GM18502 (cell line): ENCODE data around the gene ANKRD33B.

ENCODE experiments used
- ATAC-seq: cut with Tn5 transposase; IDR thresholded peaks from one replicate; pipeline ENCODE4 v1.9.1; 2021; ENCODE audit warnings: mild to moderate bottlenecking; ENCODE audit not compliant: unreplicated experiment, poor library complexity

Gene ANKRD33B

DNA sequence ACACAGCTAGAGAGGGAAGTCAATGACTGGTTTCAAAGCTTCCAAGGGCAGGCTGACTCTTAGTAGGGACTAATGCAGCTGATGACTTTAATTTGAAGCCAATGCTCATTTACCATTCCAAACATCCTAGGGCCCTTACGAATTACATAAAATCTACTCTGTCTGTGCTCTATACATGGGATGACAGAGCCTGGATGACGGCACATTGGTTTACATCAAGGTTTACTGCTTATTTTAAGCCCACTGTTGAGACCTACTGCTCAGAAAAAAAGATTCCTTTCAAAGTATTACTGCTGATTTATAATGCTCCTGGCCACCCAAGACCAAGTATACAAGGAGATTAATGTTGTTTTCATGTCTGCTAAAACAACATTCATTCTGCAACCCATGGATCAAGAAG, 123.0 kb downstream of the ANKRD33B start:
- ATAC-seq = no peak

DNA sequence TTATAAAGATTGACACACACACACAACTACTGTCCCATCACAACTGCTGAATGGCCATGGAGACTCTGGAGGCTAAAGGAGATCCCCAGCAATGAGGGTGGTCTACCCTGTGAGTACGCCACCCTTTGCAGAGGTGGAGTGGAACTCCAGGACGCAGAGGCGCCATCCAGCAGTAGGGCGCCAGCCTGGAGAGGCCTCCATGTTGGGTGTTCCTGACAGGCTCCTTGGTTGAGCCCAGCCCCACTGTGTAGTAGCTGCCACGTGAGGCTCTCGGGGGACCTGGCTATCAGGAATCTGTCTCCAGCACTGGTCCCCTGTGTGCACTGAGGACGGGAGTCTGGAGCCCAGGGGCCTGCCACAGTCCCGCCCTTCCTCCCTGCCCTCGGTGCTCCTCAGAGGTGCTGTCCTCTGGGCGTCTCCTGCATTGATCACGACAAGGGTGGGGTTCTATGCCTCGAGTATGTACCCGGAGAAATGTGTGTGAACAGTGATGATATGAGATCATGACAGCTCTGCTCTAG, 124.8 kb downstream of the ANKRD33B start:
- ATAC-seq = no peak

DNA sequence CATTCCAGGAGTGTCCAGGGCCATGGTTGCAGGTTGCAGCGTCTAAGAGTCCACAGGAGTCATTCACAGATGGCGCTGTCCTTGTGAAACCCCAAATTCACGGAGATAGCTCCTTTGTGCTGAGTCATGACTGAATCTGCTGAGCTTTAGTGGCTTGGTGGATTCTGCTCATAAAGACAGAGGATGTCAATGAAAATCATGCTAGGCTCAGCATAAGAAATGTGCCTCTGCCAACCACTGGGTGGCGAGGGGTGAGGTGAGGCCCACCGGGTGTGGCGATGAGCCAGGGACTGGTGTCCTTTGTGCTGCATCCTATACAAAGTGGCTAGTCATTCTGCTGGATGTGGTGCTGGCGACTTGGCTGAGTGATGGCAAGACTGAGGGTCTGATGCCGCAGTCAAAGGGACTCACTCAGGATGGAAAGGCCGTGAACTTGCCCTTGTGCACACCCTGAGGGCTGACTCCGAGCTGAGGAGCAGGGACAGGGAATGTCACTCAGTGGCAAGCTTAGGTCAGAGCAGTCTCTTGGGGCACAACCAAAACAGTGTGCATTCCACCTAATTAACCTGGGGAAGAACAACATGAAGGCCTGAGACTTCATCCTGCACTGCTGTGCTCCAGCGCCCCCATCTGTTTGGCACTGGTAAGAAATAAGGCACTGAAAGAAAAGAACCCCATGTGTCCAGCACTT, 125.7 kb downstream of the ANKRD33B start:
- ATAC-seq = no peak

DNA sequence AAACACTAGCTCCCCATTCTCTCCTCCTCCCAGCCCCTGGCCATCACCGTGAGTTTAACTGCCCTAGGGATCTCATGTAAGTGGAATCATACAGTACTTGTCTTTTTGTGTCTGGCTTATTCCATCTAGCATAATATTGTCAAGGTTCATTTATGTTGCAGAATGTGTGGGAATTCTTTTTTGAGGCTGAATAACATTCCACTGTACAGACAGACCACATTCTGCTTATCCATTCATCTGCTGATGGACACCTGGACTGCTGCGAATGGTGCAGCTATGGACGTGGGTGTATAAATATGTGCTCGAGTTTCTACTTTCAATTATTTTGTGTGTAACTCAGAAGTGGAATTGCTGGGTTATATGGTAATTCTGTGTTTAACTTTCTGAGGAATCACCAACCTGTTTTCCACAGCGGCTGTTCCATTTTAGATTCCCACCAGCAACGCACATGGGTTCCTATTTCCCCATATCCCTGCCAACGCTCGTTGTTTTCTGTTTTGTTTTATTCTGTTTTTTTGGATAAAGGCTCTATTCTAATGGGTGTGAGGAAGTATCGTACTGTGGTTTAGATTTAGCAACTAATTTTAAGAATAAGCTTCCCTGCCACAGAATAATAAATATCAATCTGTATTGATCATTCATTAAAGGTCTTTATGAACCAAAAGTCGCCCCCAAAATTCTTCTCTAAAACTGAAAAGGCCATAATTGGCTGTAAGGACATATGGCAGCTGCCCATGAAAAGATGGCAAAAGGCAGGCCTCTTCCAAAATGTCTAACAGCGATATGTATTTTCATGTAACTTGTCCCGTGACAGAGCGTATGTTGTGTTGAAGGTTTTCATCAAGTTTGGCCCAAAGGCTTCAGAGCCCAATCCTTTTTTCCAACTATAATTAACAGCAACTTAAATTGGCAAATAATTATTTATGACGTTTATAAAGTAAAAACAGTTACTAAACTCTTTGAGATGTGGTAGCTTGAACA, 126.9 kb downstream of the ANKRD33B start:
- ATAC-seq = no peak

DNA sequence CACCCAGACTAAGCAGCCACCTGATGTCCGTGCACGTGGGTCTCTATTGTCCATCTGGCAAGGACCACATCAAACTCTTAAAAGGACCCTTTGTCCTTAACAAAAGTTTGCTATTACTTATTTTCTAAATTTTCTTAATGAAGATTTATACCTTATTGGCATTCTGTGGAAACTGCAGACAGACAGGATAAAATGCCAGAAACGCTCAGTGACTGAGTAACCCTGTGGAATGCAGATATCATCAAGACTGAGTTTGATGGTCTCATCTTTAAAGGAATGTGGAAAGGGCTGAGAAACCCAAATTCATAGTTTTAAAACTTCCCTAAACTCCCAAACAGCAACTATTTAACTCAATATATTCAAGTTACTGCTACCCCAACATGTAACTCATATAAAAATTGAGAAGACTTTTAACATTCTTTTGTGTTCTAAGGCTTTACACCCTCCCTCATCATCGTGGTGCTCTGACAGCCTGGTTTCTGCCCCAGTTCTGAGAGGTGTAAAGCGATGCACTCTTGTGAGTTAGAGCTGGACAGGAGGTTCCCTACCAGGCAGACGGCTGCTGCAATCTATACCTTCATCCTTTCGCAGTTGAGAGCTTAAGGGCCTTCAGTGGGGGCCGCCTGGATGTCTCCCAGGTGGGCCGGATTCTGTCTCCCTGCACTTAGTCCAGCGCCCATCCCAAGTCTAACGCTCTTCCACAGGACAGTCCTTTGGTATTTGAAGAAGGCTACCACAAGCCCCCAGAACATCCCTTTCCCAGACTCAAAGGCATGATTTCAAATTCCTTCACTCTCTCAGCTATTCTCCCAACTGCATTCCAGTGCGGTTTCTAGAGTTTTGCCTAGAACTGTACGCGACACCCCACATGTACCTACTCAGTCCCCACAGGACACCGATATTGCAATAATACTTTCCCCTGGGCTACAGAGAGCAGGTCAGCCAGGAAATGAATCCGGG, 128.2 kb downstream of the ANKRD33B start:
- ATAC-seq = no peak

DNA sequence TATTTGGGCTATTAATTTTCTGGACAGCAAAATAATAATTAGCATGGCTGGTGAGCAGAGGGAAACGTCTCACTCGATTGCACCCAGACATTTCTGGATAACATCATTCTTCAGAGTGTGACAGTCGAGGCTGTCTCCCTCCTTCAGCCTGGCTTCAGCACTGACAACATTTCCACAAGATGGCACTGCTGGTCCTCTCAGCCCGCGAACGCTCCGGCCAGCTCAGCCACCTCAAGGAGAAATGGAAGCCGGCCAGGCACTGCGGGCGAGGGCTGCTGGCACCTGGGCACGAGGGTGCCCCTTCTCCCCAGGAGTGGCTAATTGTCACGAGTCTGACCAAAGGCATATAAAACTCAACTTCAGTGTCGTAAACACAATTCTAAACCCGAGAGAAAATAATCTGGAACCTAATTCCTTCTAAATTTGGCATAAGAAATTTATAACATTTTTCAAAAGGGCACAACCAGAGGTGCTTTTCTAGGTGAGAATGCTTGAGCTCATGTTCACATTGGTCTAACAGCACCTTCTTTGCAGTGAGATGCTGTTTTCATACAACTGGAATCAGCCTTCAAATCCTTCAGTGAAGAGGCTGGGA, 131.3 kb downstream of the ANKRD33B start:
- peak; percentile 52 for ATAC-seq

DNA sequence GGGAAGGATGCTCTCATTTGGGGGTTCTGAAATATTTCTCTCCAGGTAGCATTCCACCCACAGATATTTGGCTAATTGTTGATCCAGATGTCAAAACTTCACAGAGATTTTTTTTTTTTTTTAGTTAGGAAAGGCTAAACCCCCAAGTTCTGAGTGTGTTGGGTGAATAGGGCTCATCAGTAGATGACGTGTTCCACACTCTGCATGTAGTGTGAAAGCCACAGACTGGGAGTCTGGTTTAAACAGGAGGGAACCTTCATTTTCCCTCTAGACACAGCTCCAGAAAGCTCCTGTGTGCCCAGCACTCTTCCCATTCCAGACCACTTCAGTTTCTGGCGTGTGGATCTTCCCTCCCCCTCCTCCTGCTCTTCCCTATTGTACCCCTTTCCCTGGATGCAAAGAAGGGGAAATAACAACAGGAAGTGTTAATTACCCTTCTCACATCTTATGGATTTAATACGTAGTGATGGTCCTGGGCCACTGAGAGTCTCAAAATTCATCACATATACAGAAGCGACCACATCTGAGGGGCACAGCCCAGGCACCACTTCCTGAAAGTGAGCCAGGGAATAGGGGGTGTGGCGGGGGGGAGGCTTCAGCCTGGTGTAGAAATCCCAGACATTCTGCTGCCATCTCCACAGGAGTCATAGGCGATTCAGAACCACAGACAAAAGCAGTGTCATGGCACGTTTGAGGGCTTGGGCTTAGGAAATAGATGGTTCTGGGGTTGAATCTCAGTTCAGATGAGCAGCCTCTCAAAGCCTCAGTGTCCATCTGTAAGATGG, 132.1 kb downstream of the ANKRD33B start:
- ATAC-seq = no peak

DNA sequence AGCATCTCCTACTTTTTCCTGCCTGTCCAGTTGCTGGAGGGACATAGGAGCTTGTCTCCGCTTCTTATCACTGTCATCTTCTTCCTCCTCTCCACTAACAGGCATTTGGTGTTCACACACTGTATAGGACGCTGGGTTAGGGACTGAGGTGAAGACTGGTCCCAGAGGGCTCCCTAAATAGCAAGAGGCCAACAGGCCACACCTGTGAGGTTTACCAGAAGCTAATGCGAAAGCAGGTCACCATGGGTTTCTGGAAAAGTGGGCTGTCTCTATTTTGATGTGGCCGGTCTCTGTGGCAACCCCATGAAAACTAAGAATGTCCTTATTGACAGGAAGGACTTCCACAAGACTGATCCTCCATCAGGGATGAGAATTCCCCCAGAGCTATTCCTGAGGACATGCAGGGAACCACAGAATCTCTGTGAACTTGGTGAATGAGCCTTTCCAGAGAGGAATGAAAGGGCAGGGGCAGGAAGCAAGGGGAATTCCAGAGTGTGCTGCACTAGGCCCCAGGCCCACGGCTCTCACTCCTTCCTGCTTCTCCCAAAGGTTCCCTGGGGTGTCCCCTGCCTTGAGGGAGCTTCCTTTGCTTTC, 135.5 kb downstream of the ANKRD33B start:
- peak; percentile 42 for ATAC-seq

DNA sequence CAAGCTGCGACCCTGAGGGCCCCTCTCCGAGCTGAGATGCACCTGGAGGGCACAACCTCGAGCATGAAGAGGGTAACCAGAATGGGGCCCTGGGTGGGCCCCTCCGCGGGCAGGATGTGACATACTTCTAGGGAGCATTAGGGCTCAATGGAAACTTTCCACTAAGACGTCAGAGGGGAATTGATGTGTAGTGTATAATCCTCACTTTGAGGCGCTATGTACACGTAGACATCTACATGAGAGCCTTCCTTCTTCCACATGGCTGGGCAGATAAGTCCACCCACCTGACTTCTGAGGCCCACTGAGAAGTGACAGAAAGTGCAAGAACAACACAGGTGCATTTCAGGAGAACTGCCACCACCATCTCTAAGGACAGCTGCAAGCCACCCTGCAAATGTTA, 136.1 kb downstream of the ANKRD33B start:
- ATAC-seq = peak; percentile 68

DNA sequence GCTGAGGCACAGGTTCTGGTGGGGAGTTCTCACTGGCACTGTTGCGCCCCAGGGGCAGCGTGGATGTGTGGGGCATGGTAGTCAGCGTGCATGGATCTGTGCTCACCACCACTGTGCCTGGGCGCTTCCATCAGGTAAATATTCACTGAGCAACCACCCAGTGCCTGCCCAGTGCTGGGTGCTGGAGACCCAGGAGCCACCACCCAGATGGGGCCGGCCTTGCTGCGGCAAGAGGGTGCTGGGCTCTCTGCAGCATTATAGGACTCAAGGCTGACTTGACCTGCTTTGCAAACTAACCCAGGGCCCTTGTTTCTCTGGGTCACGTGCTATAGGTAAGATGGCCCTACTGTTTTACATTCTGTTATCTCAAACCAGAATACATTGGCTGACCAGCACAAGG, 136.6 kb downstream of the ANKRD33B start:
- no peak for ATAC-seq

DNA sequence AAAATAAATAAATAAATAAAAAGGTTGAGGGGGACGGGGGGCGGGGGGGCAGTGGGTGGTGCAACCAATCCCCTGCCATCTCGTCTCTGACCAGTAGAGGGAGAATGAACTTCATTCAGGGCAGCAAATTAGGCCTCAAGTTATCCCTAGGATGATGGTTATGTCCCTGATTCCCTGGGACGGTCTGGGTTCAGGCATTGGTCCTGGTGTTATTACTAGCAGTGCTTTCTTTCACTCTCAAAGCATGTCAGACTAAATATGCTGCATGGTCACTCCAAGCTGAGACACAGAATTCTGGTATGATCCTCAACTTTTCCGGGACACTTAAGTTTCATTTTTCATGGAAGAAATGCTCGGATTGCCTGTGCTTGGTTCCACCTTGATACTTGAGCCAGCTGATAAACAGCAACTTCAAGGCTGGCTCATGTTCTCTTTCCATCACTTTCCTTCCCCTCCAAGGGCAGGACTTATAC, 137.7 kb downstream of the ANKRD33B start:
- no peak for ATAC-seq

DNA sequence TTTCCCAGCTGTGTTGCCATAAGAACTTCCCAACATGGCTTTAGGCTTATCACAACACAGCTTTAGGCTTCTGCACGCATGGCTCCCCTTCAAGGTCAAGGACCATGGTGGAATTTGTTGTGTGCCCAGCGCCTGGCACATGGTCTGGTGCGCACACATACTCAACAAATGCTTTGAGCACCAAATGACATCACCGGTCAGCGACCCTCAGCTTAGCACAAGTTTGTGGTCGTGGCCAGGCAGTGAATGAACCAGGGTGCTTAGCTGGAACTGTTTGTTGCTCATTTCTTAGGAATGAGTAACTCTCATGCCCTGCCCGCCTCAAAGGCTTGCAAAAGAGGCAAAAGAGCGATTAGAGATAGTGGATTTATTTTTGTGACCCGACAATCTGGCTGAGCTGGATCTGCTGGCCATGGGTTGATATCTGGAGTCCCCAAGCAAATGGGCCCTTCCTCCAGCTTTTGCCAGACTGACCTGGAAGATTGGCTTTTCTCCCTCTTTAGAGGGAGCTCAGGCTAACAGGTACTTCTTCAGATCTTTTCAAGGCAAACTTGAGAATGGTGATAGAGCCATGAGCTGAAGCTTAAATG, 138.3 kb downstream of the ANKRD33B start:
- ATAC-seq = no peak

DNA sequence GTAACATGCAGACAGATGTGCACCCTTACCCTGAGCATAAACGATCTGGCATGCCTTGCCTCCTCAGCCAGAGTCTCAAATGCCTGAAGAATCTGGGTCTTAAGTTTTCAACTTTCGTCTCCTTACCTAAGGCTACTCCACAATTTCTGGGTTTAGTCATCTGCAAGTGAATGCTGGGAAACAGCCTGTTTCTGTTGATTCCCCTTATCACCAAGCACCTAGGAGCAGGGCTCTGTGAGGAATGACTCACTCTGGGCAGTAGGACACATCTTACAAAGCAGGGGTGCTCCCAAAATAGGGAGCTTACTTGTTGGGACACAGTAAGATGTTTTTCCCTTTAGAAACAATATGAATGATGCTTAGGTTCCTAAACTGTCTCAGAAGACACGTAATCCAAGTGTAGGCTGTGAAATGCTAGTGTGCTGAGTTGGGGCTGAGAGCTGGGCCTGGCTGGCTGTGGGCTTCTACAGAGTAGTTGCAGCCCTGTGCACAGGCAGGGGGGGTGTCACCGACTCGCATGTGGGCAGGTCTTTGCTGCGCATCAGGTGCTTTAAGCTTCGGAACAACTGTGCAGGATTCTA, 139.1 kb downstream of the ANKRD33B start:
- ATAC-seq = no peak

DNA sequence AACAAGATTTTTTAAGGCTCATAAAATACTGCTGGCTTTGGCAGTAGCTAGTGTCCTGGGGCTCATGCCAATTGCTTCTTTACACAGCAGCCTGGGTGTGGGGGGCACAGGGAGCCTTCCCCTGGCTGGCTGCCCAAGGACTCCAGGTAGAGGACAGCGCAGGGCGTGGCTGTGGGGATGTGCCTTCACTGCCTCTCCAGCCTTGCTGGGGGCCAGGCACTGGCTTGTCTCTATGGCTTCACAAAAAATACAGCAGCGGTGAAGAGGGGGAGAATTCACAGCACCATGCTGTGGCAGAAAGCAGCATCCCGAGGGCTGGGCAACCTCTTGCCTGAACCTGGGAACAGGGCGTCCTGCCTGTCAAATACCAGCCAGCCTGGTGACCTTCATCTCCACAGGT, 139.8 kb downstream of the ANKRD33B start:
- no peak for ATAC-seq

DNA sequence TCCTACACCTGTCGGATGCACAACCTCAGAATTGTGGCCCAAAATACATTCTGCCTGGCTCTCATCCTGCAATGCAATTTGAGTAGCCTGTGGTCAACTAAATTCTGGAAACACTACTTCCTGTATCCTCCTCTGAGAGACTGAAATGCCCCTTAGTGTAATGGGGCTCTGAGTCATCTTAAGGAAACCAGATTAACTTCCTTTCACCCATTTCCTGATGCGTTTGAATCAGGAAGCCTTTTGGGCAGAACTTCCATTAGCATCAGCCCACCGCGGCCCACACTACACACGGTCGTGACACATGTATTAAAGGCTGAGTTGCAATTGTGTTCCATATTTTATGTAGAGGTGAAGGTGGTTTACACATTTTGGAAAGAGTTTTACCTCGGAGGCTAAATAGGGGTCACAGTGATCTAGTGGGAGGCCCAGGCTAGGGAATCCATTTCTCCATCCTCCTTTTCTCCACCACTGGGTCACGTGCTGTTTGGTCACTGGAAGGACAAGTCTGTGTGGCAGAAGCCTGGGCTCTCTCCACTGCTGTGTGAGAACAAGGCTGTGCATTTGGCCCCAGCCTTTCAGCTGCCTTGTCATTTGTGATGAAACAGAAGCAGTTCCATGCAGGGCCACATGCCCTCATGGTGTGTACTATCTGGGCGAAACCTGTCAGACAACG, 141.2 kb downstream of the ANKRD33B start:
- ATAC-seq = peak; percentile 36

DNA sequence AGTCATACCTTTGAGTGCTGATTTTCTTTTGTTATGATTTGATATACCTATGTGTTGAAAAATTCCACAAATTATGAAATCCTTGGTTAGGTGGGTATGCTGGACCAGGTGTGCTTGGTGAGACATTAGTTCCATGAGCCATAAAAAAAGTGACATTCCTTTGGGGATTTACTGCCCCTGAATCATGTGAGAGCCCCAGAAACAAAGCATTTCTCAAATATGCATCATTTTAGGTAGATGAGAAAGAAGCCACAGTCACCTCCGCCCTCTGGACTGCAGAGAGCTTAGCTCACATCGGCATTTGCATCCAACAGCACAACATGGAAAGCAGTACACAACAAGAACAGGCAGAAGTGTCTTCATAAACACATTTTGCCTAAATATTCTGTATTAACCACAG, 141.9 kb downstream of the ANKRD33B start:
- ATAC-seq = no peak

DNA sequence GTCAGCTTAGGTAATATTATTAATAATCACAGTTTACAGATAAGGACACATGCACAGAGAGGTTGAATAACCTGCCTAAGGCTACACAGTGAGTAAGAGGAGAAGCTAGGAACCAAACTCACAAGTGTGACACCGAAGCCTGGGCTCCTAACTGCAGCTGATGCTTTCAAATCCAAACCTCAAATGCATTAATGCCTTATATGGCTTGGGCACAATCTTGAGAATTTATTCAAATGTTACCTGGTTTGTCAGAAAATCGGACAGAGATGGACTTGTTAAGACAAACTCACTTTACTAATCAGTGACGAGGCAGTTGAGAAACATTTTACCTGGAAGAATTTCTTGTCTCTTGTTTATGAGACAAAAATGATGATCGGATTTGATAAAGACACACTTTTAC, 142.5 kb downstream of the ANKRD33B start:
- no peak for ATAC-seq
